Peyer's patch (tissue), 4 donors: ENCODE data around the gene MYO1B.

Experiments
- CTCF ChIP-seq, 6 experiments: fragments of 450-650 bp in 4 of 6; fragments of 200-600 bp in 2 of 6; sonication (generic) in 1 of 6; IDR thresholded peaks; one replicate each; pipeline ENCODE4 v1.5.1; 2017 to 2019; ENCODE audit warnings: antibody characterized with exemption in 6 of 6, mild to moderate bottlenecking in 3 of 6, moderate library complexity in 1 of 6
- POLR2A ChIP-seq, 2 donors: fragments of 450-650 bp; IDR thresholded peaks; one replicate each; pipeline ENCODE4 v1.5.1; 2017; ENCODE audit warnings: antibody characterized with exemption in 2 of 2, mild to moderate bottlenecking in 2 of 2, moderate library complexity in 2 of 2

DNA sequence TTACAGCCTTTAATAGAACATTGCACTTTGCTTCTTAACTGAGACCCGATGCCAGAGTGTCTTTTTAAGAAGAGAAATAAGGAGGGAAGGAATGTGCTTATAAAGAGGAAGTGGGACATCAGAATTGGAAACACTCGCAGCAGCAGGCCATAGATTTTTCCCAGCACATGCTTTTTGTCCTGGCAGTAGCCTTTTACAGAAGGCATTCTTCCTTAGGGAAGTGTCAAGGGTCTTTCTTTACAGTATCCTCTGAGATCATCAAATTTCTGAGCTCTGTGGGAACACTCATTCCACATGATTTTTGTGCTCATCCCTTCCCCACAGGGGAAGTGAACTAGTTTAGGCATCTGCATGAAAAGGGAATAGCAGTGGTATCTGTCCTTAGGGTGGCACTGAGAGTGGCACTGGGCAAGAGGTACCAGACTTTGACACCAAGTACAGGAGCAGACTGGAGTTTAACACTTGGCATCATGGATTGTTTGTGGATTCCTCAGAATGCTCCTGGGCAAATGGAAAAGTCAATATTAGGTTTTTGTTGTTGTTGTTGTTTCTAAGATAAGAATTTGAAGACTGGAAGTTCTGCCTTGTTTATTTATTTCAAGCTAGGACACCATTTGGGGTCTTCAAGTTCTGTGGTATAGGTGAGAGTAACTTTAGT, 4.1 kb downstream of the MYO1B start:
- TF ChIP-seq CTCF (IDR thresholded peaks at IDR 0.05) (no peak), POLR2A (IDR thresholded peaks at IDR 0.05) (no peak)
